K562 (cell line): ENCODE data around the gene BRSK1. TPM values are rescaled to one million over a fixed set of nuclear protein-coding genes. Genes with fewer than 3 reads are reported as not detected.

Source experiments
- HDAC1 ChIP-seq, 2 experiments: fragments of 450-650 bp; IDR thresholded peaks; 2 replicates each; pipeline ENCODE4 v1.6.1; 2016 to 2017; ENCODE audit warnings: inconsistent platforms in 1 of 2, mild to moderate bottlenecking in 1 of 2, moderate library complexity in 1 of 2
- KAT8 ChIP-seq: fragments of 450-650 bp; IDR thresholded peaks from 2 replicates; pipeline ENCODE4 v1.6.1; 2016; ENCODE audit warnings: low read depth, mild to moderate bottlenecking
- MAZ ChIP-seq, 2 experiments: fragments of 450-650 bp in 1 of 2; sonication (generic) in 1 of 2; formaldehyde crosslinking; IDR thresholded peaks in 1 of 2; conservative IDR thresholded peaks in 1 of 2; 2 replicates each; pipeline versions ENCODE4 v1.4.0 to v1.5.0; 2020; ENCODE audit warnings: mild to moderate bottlenecking in 1 of 2, missing genetic modification reagents in 1 of 2
- MEIS2 ChIP-seq: fragments of 450-650 bp; IDR thresholded peaks from 2 replicates; pipeline ENCODE4 v1.6.1; 2014; ENCODE audit warnings: mild to moderate bottlenecking; ENCODE audit not compliant: partially characterized antibody
- MTA1 ChIP-seq: fragments of 450-650 bp; IDR thresholded peaks from 2 replicates; pipeline ENCODE4 v1.6.1; 2017; ENCODE audit warnings: borderline replicate concordance
- NRF1 ChIP-seq, 2 experiments: fragments of 450-650 bp; IDR thresholded peaks in 1 of 2; conservative IDR thresholded peaks in 1 of 2; 2 replicates each; pipeline ENCODE4 v1.6.1; 2014; ENCODE audit warnings: mild to moderate bottlenecking in 2 of 2
- PHB ChIP-seq: fragments of 250-450 bp; sonication (Bioruptor Pico); IDR thresholded peaks from 2 replicates; pipeline ENCODE4 v1.5.0; 2021
- POLR2G ChIP-seq: fragments of 200-400 bp; formaldehyde crosslinking; IDR thresholded peaks from 2 replicates; pipeline ENCODE4 v1.6.1; 2017; ENCODE audit warnings: low read depth, mild to moderate bottlenecking, antibody characterized with exemption, low read length, moderate library complexity
- RB1 ChIP-seq: fragments of 450-650 bp; IDR thresholded peaks from 2 replicates; pipeline ENCODE4 v1.6.1; 2017; ENCODE audit warnings: low read depth, mild to moderate bottlenecking
- SNRNP70 ChIP-seq: fragments of 200-400 bp; formaldehyde crosslinking; optimal IDR thresholded peaks from 2 replicates; pipeline ENCODE3; 2017; ENCODE audit warnings: low read depth, low read length
- ZNF282 ChIP-seq: sonication (generic); formaldehyde crosslinking; IDR thresholded peaks from 2 replicates; pipeline ENCODE4 v1.8.1; 2023; ENCODE audit warnings: missing genetic modification reagents
- ZNF764 ChIP-seq: fragments of 250-450 bp; sonication (Bioruptor Pico); IDR thresholded peaks from 2 replicates; pipeline ENCODE4 v1.4.0; 2020; ENCODE audit warnings: low read depth, mild to moderate bottlenecking, moderate library complexity
- polyA plus RNA-seq, 8 experiments: library from polyadenylated mRNA; depleted of rRNA in 4 of 8; stranded (reverse) in 5 of 8; unstranded in 3 of 8; fragments of >200 nt; fragmentation: Nextera tagmentation in 2 of 8; fragmentation: Illumina TruSeq in 1 of 8; extraction: Ambion mirVana in 2 of 8; extraction: Trizol in 1 of 8; gene quantifications; 2 replicates each; pipeline versions ENCODE4 v1.2.1 to v1.2.3, GENCODE V29; 2011 to 2014; ENCODE audit warnings: inconsistent platforms in 1 of 8, missing spikeins in 1 of 8
- total RNA-seq, 7 experiments: library from RNA; depleted of rRNA in 6 of 7; stranded (reverse); fragments of >200 nt in 6 of 7; fragmentation: Illumina TruSeq in 2 of 7; extraction: Trizol in 2 of 7; gene quantifications; 2 replicates each; pipeline versions ENCODE4 v1.2.1 to v1.2.3, GENCODE V29; 2011 to 2021; ENCODE audit warnings: low replicate concordance in 1 of 7
- TF ChIP-seq, protein P1 (sequence below): fragments of 450-650 bp; formaldehyde crosslinking; IDR thresholded peaks from 2 replicates; pipeline ENCODE4 v1.4.0; 2022; ENCODE audit warnings: missing genetic modification characterization
- TF ChIP-seq, protein P2 (sequence below), 3 experiments: IDR thresholded peaks in 2 of 3; conservative IDR thresholded peaks in 1 of 3; 2 replicates each; pipeline ENCODE4 v1.5.1; 2011 to 2012; ENCODE audit warnings: low read length in 3 of 3, mild to moderate bottlenecking in 3 of 3, control low read depth in 2 of 3, improper control_type of control experiment in 1 of 3, inconsistent platforms in 1 of 3, low read depth in 1 of 3, mixed read lengths in 1 of 3, moderate library complexity in 1 of 3; ENCODE audit not compliant: insufficient read depth in 2 of 3
- TF ChIP-seq, protein P3 (sequence below): fragments of 450-650 bp; IDR thresholded peaks from 2 replicates; pipeline ENCODE4 v1.6.1; 2016; ENCODE audit warnings: antibody characterized with exemption
- TF ChIP-seq, protein P4 (sequence below): fragments of 450-650 bp; IDR thresholded peaks from 2 replicates; pipeline ENCODE4 v1.6.1; 2017; ENCODE audit warnings: antibody characterized with exemption, mild to moderate bottlenecking

BRSK1 gene
- total and polyA plus RNA-seq, 9 of the 15 experiments (the other 6 are each of a cell fraction or from before 2014, with no cell fraction given): 1.7 to 9.3 (median 3.8) TPM; not detected in 2

DNA sequence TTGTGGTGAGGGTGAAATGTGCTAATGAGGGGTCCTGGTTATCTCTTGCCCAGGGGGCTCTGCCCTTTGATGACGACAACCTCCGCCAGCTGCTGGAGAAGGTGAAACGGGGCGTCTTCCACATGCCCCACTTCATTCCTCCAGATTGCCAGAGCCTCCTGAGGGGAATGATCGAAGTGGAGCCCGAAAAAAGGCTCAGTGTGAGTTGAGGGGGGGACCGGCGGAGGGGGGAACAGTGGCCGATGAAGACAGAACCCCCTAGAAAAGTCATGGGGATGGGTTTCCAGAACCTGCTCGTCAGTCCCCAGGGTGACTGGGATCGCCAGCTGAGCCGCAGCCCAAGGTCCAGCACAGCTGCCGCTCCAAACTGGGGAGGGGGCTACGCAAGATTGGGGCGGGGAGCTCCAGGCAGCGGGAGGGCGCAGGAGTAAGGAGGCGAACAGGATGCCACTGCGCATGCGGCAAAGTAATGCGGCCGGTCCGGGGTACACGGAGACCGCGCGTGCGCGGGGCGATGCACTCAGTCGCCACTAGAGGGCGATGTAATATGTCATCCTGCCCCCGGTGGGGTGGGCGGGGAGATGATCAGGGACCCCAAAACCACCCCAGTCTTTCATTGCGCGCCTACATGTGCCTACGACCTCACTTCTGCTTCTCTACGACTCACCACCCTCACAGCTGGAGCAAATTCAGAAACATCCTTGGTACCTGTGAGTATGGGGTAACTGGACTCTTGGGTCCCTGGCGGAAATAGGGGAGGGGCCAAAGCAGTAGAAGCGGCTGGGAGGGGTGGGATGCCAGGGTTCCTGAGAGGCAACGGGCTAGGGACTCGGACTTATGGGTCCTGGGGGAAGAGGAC is 17.9 kb downstream of the BRSK1 start (continued):
- TF ChIP-seq, protein P1, sequence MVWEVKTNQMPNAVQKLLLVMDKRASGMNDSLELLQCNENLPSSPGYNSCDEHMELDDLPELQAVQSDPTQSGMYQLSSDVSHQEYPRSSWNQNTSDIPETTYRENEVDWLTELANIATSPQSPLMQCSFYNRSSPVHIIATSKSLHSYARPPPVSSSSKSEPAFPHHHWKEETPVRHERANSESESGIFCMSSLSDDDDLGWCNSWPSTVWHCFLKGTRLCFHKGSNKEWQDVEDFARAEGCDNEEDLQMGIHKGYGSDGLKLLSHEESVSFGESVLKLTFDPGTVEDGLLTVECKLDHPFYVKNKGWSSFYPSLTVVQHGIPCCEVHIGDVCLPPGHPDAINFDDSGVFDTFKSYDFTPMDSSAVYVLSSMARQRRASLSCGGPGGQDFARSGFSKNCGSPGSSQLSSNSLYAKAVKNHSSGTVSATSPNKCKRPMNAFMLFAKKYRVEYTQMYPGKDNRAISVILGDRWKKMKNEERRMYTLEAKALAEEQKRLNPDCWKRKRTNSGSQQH (CRISPR knock-in tag): 0 out of 2 replicates have a peak, but pooled peaks have one; percentile 29
- TF ChIP-seq NRF1 (conservative IDR thresholded peaks at IDR 0.05 in 1 of 2, IDR thresholded peaks at IDR 0.05 in 1 of 2) (peak; percentile 95 to 96), MEIS2 (peak; percentile 80), MAZ (CRISPR knock-in tag; conservative IDR thresholded peaks at IDR 0.05 in 1 of 2, IDR thresholded peaks at IDR 0.05 in 1 of 2) (peak; percentile 50 to 90; a peak in 3 of 4 replicates), HDAC1 (IDR thresholded peaks at IDR 0.05) (0 out of 4 replicates have a peak, but pooled peaks of 1 of the 2 experiments have one; percentile 46), PHB (CRISPR knock-in tag) (0 out of 2 replicates have a peak, but pooled peaks have one; percentile 27), MTA1 (0 out of 2 replicates have a peak, but pooled peaks have one; percentile 31), SNRNP70 (no peak), RB1 (0 out of 2 replicates have a peak, but pooled peaks have one; percentile 42), POLR2G (peak; percentile 56; the same call in 1 of the 2 replicates), ZNF282 (CRISPR knock-in tag) (no peak), KAT8 (no peak), ZNF764 (CRISPR knock-in tag) (no peak)
- TF ChIP-seq, protein P2, sequence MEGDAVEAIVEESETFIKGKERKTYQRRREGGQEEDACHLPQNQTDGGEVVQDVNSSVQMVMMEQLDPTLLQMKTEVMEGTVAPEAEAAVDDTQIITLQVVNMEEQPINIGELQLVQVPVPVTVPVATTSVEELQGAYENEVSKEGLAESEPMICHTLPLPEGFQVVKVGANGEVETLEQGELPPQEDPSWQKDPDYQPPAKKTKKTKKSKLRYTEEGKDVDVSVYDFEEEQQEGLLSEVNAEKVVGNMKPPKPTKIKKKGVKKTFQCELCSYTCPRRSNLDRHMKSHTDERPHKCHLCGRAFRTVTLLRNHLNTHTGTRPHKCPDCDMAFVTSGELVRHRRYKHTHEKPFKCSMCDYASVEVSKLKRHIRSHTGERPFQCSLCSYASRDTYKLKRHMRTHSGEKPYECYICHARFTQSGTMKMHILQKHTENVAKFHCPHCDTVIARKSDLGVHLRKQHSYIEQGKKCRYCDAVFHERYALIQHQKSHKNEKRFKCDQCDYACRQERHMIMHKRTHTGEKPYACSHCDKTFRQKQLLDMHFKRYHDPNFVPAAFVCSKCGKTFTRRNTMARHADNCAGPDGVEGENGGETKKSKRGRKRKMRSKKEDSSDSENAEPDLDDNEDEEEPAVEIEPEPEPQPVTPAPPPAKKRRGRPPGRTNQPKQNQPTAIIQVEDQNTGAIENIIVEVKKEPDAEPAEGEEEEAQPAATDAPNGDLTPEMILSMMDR (IDR thresholded peaks at IDR 0.05 in 2 of 3, conservative IDR thresholded peaks at IDR 0.05 in 1 of 3; ENCODE audit: insufficient read depth in 2 of 3, low read depth in 1 of 3, low read length in 3 of 3): peak; percentile 86 to 93 (median 90)
- TF ChIP-seq, protein P3, sequence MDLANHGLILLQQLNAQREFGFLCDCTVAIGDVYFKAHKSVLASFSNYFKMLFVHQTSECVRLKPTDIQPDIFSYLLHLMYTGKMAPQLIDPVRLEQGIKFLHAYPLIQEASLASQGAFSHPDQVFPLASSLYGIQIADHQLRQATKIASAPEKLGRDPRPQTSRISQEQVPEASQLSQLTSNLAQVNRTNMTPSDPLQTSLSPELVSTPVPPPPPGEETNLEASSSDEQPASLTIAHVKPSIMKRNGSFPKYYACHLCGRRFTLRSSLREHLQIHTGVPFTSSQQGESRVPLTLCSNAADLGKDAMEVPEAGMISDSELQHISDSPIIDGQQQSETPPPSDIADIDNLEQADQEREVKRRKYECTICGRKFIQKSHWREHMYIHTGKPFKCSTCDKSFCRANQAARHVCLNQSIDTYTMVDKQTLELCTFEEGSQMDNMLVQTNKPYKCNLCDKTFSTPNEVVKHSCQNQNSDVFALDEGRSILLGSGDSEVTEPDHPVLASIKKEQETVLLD: peak; percentile 94
- TF ChIP-seq, protein P4, sequence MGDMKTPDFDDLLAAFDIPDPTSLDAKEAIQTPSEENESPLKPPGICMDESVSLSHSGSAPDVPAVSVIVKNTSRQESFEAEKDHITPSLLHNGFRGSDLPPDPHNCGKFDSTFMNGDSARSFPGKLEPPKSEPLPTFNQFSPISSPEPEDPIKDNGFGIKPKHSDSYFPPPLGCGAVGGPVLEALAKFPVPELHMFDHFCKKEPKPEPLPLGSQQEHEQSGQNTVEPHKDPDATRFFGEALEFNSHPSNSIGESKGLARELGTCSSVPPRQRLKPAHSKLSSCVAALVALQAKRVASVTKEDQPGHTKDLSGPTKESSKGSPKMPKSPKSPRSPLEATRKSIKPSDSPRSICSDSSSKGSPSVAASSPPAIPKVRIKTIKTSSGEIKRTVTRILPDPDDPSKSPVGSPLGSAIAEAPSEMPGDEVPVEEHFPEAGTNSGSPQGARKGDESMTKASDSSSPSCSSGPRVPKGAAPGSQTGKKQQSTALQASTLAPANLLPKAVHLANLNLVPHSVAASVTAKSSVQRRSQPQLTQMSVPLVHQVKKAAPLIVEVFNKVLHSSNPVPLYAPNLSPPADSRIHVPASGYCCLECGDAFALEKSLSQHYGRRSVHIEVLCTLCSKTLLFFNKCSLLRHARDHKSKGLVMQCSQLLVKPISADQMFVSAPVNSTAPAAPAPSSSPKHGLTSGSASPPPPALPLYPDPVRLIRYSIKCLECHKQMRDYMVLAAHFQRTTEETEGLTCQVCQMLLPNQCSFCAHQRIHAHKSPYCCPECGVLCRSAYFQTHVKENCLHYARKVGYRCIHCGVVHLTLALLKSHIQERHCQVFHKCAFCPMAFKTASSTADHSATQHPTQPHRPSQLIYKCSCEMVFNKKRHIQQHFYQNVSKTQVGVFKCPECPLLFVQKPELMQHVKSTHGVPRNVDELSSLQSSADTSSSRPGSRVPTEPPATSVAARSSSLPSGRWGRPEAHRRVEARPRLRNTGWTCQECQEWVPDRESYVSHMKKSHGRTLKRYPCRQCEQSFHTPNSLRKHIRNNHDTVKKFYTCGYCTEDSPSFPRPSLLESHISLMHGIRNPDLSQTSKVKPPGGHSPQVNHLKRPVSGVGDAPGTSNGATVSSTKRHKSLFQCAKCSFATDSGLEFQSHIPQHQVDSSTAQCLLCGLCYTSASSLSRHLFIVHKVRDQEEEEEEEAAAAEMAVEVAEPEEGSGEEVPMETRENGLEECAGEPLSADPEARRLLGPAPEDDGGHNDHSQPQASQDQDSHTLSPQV: 0 out of 2 replicates have a peak, but pooled peaks have one; percentile 15
